SK-N-SH treated with all-trans-retinoic acid at 6 μM for 48 hours (cell line): Measurements from ENCODE around the gene RELL1.

Source experiments
- ATAC-seq: fragments of 200-7000 bp; cut with Tn5 transposase; 3 replicates; pipeline ENCODE4 v1.9.1; 2020; ENCODE audit warnings: mild to moderate bottlenecking, moderate library complexity
- ARNTL ChIP-seq: fragments of 450-650 bp; formaldehyde crosslinking; IDR thresholded peaks from 2 replicates; pipeline ENCODE4 v1.5.0; 2020; ENCODE audit warnings: low read depth, mild to moderate bottlenecking, moderate library complexity, borderline replicate concordance
- BACH2 ChIP-seq: fragments of 250-450 bp; sonication (Bioruptor Pico); IDR thresholded peaks from 2 replicates; pipeline ENCODE4 v1.9.0; 2021; ENCODE audit warnings: mild to moderate bottlenecking, borderline replicate concordance
- CREB5 ChIP-seq: fragments of 250-450 bp; sonication (Bioruptor Pico); IDR thresholded peaks from 2 replicates; pipeline ENCODE4 v1.5.1; 2020; ENCODE audit warnings: low read depth, mild to moderate bottlenecking, moderate library complexity
- CSDC2 ChIP-seq: fragments of 250-450 bp; sonication (Bioruptor Pico); IDR thresholded peaks from 2 replicates; pipeline ENCODE4 v1.5.0; 2020; ENCODE audit warnings: mild to moderate bottlenecking, moderate library complexity
- ESRRG ChIP-seq: fragments of 250-450 bp; sonication (Bioruptor Pico); IDR thresholded peaks from 2 replicates; pipeline ENCODE4 v1.6.1; 2021; ENCODE audit warnings: mild to moderate bottlenecking
- GLIS3 ChIP-seq: fragments of 250-450 bp; sonication (Bioruptor Pico); IDR thresholded peaks from 2 replicates; pipeline ENCODE4 v1.5.0; 2020; ENCODE audit warnings: mild to moderate bottlenecking, moderate library complexity
- ISL1 ChIP-seq: fragments of 250-450 bp; sonication (Bioruptor Pico); IDR thresholded peaks from 2 replicates; pipeline ENCODE4 v2.1.2; 2022; ENCODE audit warnings: mild to moderate bottlenecking, moderate library complexity
- POU6F1 ChIP-seq: fragments of 250-450 bp; sonication (Bioruptor Pico); IDR thresholded peaks from 2 replicates; pipeline ENCODE4 v1.8.0; 2021; ENCODE audit warnings: low read depth, mild to moderate bottlenecking, moderate library complexity, borderline replicate concordance
- PPARA ChIP-seq: fragments of 250-450 bp; sonication (Bioruptor Pico); IDR thresholded peaks from 2 replicates; pipeline ENCODE4 v1.5.0; 2020; ENCODE audit warnings: mild to moderate bottlenecking, borderline replicate concordance
- RARB ChIP-seq: fragments of 250-450 bp; sonication (Bioruptor Pico); IDR thresholded peaks from 2 replicates; pipeline ENCODE4 v1.8.0; 2021; ENCODE audit warnings: mild to moderate bottlenecking, moderate library complexity
- SNAI2 ChIP-seq: fragments of 250-450 bp; sonication (Bioruptor Pico); IDR thresholded peaks from 2 replicates; pipeline ENCODE4 v1.5.0; 2020; ENCODE audit warnings: mild to moderate bottlenecking, moderate library complexity
- TCF4 ChIP-seq: fragments of 250-450 bp; sonication (Bioruptor Pico); IDR thresholded peaks from 2 replicates; pipeline ENCODE4 v1.8.0; 2021; ENCODE audit warnings: mild to moderate bottlenecking, moderate library complexity, borderline replicate concordance
- TSHZ2 ChIP-seq: fragments of 250-450 bp; sonication (Bioruptor Pico); IDR thresholded peaks from 2 replicates; pipeline ENCODE4 v1.5.0; 2020; ENCODE audit warnings: mild to moderate bottlenecking, moderate library complexity
- ZC3H10 ChIP-seq: fragments of 250-450 bp; sonication (Bioruptor Pico); IDR thresholded peaks from 2 replicates; pipeline ENCODE4 v1.5.1; 2021; ENCODE audit warnings: mild to moderate bottlenecking, moderate library complexity
- ZFP3 ChIP-seq: fragments of 250-450 bp; sonication (Bioruptor Pico); IDR thresholded peaks from 2 replicates; pipeline ENCODE4 v1.5.0; 2020; ENCODE audit warnings: mild to moderate bottlenecking, moderate library complexity
- ZFP30 ChIP-seq: fragments of 450-650 bp; formaldehyde crosslinking; IDR thresholded peaks from 2 replicates; pipeline ENCODE4 v1.5.0; 2022; ENCODE audit warnings: mild to moderate bottlenecking, moderate library complexity
- ZNF565 ChIP-seq: fragments of 450-650 bp; formaldehyde crosslinking; conservative IDR thresholded peaks from 2 replicates; pipeline ENCODE4 v1.5.0; 2020; ENCODE audit warnings: low read depth, mild to moderate bottlenecking, moderate library complexity
- ZNF70 ChIP-seq: fragments of 450-650 bp; formaldehyde crosslinking; IDR thresholded peaks from 2 replicates; pipeline ENCODE4 v1.5.0; 2020; ENCODE audit warnings: mild to moderate bottlenecking, moderate library complexity
- ZNF8 ChIP-seq: fragments of 450-650 bp; formaldehyde crosslinking; IDR thresholded peaks from 2 replicates; pipeline ENCODE4 v1.5.0; 2020; ENCODE audit warnings: mild to moderate bottlenecking, moderate library complexity
- TF ChIP-seq, protein P1 (sequence below): fragments of 250-450 bp; sonication (Bioruptor Pico); IDR thresholded peaks from 2 replicates; pipeline ENCODE4 v1.5.1; 2021; ENCODE audit warnings: mild to moderate bottlenecking, moderate library complexity
- TF ChIP-seq, protein P2 (sequence below): fragments of 250-450 bp; sonication (Bioruptor Pico); IDR thresholded peaks from 2 replicates; pipeline ENCODE4 v1.8.0; 2020; ENCODE audit warnings: mild to moderate bottlenecking, moderate library complexity, borderline replicate concordance

Gene RELL1

GRCh38 chr4:37673538-37674192 is 12.5 kb downstream of the RELL1 start:
- no peak; the same call in 1 of the 3 replicates for ATAC-seq
- no peak for TF ChIP-seq CREB5
- no peak for TF ChIP-seq ZNF70 (CRISPR knock-in tag)
- TF ChIP-seq PPARA (CRISPR knock-in tag) = no peak
- no peak for TF ChIP-seq POU6F1 (CRISPR knock-in tag)
- no peak for TF ChIP-seq TSHZ2 (CRISPR knock-in tag)
- no peak for TF ChIP-seq ZNF8 (CRISPR knock-in tag)
- TF ChIP-seq RARB (CRISPR knock-in tag) = no peak
- TF ChIP-seq ARNTL (CRISPR knock-in tag) = no peak
- no peak for TF ChIP-seq ZFP3 (CRISPR knock-in tag)

- TF ChIP-seq CREB5 = no peak
- TF ChIP-seq SNAI2 = no peak
- no peak for TF ChIP-seq BACH2 (CRISPR knock-in tag)
- TF ChIP-seq ARNTL (CRISPR knock-in tag) = no peak
- TF ChIP-seq GLIS3 (CRISPR knock-in tag) = no peak
- TF ChIP-seq ZFP30 (CRISPR knock-in tag) = no peak
- no peak for TF ChIP-seq PPARA (CRISPR knock-in tag)
- TF ChIP-seq, protein P1, sequence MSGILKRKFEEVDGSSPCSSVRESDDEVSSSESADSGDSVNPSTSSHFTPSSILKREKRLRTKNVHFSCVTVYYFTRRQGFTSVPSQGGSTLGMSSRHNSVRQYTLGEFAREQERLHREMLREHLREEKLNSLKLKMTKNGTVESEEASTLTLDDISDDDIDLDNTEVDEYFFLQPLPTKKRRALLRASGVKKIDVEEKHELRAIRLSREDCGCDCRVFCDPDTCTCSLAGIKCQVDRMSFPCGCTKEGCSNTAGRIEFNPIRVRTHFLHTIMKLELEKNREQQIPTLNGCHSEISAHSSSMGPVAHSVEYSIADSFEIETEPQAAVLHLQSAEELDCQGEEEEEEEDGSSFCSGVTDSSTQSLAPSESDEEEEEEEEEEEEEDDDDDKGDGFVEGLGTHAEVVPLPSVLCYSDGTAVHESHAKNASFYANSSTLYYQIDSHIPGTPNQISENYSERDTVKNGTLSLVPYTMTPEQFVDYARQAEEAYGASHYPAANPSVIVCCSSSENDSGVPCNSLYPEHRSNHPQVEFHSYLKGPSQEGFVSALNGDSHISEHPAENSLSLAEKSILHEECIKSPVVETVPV (CRISPR knock-in tag) = no peak
- no peak for TF ChIP-seq POU6F1 (CRISPR knock-in tag)
- no peak for TF ChIP-seq ISL1
- no peak for TF ChIP-seq ZNF565 (CRISPR knock-in tag)
- TF ChIP-seq ZFP3 (CRISPR knock-in tag) = no peak
- no peak for TF ChIP-seq ESRRG (CRISPR knock-in tag)
- no peak for TF ChIP-seq RARB (CRISPR knock-in tag)
- no peak for ATAC-seq
Measured at GRCh38 chr4:37671072-37671471, 15.1 kb downstream of the RELL1 start.

DNA sequence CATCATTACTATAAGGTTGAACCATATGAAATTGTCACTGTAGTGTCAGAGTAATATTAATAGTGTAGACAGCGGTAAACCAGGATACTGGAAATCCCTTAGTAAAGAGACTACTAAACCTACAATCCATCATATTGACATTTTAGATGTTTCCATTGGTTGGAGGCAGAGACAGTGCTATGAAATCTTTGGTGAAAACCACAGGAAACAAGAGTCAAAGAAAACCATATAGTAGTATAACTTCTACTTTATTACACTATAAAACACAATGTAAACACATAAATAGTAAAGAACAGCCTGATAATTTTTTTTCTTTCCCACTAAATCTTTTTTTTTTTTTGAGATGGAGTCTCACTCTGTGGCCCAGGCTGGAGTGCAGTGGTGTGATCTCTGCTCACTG is 15.9 kb downstream of the RELL1 start:
- ATAC-seq = no peak
- TF ChIP-seq CSDC2 (CRISPR knock-in tag) (no peak), ESRRG (CRISPR knock-in tag) (no peak), PPARA (CRISPR knock-in tag) (no peak), TCF4 (CRISPR knock-in tag) (no peak), ARNTL (CRISPR knock-in tag) (no peak), ZC3H10 (CRISPR knock-in tag) (no peak), ZNF70 (CRISPR knock-in tag) (no peak), RARB (CRISPR knock-in tag) (no peak), POU6F1 (CRISPR knock-in tag) (no peak), BACH2 (CRISPR knock-in tag) (no peak), GLIS3 (CRISPR knock-in tag) (no peak), ZFP30 (CRISPR knock-in tag) (no peak), ZNF8 (CRISPR knock-in tag) (no peak)
- TF ChIP-seq, protein P2, sequence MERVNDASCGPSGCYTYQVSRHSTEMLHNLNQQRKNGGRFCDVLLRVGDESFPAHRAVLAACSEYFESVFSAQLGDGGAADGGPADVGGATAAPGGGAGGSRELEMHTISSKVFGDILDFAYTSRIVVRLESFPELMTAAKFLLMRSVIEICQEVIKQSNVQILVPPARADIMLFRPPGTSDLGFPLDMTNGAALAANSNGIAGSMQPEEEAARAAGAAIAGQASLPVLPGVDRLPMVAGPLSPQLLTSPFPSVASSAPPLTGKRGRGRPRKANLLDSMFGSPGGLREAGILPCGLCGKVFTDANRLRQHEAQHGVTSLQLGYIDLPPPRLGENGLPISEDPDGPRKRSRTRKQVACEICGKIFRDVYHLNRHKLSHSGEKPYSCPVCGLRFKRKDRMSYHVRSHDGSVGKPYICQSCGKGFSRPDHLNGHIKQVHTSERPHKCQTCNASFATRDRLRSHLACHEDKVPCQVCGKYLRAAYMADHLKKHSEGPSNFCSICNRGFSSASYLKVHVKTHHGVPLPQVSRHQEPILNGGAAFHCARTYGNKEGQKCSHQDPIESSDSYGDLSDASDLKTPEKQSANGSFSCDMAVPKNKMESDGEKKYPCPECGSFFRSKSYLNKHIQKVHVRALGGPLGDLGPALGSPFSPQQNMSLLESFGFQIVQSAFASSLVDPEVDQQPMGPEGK (CRISPR knock-in tag) = no peak
